ENCODE results near the gene CHCT1.
"Not testable (repeated sequence)": the region's sequence is repeated elsewhere in the genome, so short reads cannot be mapped to it uniquely, and the experiment has no call there.

DNA sequence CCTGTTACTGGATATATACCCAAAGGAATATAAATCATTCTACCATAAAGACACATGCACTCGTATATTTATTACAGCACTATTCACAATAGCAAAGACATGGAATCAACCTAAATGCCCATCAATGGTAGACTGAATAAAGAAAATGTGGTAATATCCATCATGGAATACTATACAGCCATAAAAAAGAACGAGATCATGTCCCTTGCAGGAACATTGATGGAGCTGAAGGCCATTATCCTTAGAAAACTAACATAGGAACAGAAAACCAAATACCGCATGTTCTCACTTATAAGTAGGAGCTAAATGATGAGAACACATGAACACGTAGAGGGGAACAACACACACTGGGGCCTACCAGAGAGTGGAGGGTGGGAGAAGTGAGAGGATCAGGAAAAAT is 3.3 kb upstream of the CHCT1 start:
- TF ChIP-seq, protein P1, sequence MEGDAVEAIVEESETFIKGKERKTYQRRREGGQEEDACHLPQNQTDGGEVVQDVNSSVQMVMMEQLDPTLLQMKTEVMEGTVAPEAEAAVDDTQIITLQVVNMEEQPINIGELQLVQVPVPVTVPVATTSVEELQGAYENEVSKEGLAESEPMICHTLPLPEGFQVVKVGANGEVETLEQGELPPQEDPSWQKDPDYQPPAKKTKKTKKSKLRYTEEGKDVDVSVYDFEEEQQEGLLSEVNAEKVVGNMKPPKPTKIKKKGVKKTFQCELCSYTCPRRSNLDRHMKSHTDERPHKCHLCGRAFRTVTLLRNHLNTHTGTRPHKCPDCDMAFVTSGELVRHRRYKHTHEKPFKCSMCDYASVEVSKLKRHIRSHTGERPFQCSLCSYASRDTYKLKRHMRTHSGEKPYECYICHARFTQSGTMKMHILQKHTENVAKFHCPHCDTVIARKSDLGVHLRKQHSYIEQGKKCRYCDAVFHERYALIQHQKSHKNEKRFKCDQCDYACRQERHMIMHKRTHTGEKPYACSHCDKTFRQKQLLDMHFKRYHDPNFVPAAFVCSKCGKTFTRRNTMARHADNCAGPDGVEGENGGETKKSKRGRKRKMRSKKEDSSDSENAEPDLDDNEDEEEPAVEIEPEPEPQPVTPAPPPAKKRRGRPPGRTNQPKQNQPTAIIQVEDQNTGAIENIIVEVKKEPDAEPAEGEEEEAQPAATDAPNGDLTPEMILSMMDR (IDR thresholded peaks at IDR 0.05): not testable (repeated sequence)
- not testable (repeated sequence) for TF ChIP-seq POLR2A (IDR thresholded peaks at IDR 0.05)

Measured in tibial nerve (tissue), 3 donors.